Measurements from ENCODE around the gene DDX23. TPM values are rescaled to one million over a fixed set of nuclear protein-coding genes. Genes with fewer than 3 reads are reported as not detected.

The DDX23 gene
- total RNA-seq, 2 donors from 2014 or later = 81.4 to 122 TPM

DNA sequence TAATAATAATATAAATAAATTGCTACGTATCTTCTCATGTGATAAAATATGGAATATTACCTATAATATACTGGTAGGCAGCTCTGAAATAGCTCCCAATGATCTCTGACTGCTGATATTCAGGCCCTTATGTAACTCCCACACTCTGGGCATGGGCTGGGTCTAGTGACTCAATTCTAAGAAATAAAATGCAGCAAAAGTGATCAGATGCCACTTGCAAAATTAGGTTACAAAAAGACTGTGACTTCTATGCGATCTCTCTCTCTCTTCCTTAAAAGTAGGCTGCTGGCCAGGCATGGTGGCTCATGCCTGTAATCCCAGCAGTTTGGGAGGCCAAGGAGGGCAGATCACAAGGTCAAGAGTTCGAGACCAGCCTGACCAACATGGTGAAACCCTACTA, 44.0 kb downstream of the DDX23 start:
- ATAC-seq (replicated peaks) = no peak
- Mint-ChIP-seq H3K36me3 (ENCODE audit: low read depth) (no peaks in the 10 kb centered on the region), H3K4me3 (no peak overlapping the region), H3K27ac (no peak overlapping the region), H3K9me3 (no peaks in the 10 kb centered on the region), H3K4me1 (peaks cover 5% of the 10 kb centered on the region), H3K27me3 (no peaks in the 10 kb centered on the region)

GRCh38 chr12:48803675-48804074, 48.3 kb downstream of the DDX23 start:
- Mint-ChIP-seq H3K36me3 (ENCODE audit: low read depth) (no peaks in the 10 kb centered on the region), H3K4me1 (peaks cover 5% of the 10 kb centered on the region), H3K9me3 (no peaks in the 10 kb centered on the region), H3K27me3 (no peaks in the 10 kb centered on the region), H3K27ac (no peak overlapping the region), H3K4me3 (no peak overlapping the region)
- no peak for ATAC-seq (replicated peaks)

DNA sequence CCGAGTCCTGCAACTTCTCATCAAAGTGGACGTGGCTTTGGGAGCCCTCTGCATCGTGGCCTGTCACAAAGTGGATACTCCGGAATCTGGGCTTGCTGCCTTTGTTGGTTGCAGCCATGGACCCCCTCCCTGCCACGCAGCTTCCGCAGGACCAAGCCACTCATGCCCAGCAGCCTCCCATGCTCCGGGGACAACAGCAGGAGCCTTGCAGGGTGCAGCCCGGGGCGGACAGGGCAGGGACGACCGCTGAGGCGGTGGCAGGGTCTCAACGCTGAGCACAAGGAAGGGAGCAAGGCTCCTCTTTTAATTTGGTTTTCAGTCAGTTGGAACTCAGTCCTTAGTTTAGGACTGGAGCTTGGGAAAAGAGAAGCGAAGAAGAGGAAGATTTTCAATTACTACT, 51.0 kb downstream of the DDX23 start:
- Mint-ChIP-seq H3K9me3 (no peaks in the 10 kb centered on the region), H3K4me3 (no peak overlapping the region), H3K36me3 (ENCODE audit: low read depth) (no peaks in the 10 kb centered on the region), H3K4me1 (peaks cover 5% of the 10 kb centered on the region), H3K27me3 (no peaks in the 10 kb centered on the region), H3K27ac (no peak overlapping the region)
- ATAC-seq (replicated peaks) = no peak

- ATAC-seq (replicated peaks) = no peak
Observed at GRCh38 chr12:48800457-48800856, 51.5 kb downstream of the DDX23 start.

GRCh38 chr12:48796976-48797375, 55.0 kb downstream of the DDX23 start:
- no peaks in the 10 kb centered on the region for H3K9me3 Mint-ChIP-seq

More at GRCh38 chr12:48800457-48800856, 51.5 kb downstream of the DDX23 start:
- no peaks in the 10 kb centered on the region for H3K9me3 Mint-ChIP-seq
- H3K27me3 Mint-ChIP-seq = no peaks in the 10 kb centered on the region
- H3K4me1 Mint-ChIP-seq = peaks cover 5% of the 10 kb centered on the region
- no peaks in the 10 kb centered on the region for H3K36me3 Mint-ChIP-seq (ENCODE audit: low read depth)
- no peak overlapping the region for H3K4me3 Mint-ChIP-seq
- no peak overlapping the region for H3K27ac Mint-ChIP-seq

GRCh38 chr12:48795550-48796455, 56.2 kb downstream of the DDX23 start:
- ATAC-seq (replicated peaks) = peak; percentile 73
- peaks cover 4% of the 10 kb centered on the region for H3K27me3 Mint-ChIP-seq
- H3K36me3 Mint-ChIP-seq (ENCODE audit: low read depth) = no peaks in the 10 kb centered on the region
- H3K27ac Mint-ChIP-seq = no peak overlapping the region
- no peaks in the 10 kb centered on the region for H3K9me3 Mint-ChIP-seq
- H3K4me3 Mint-ChIP-seq = no peak overlapping the region
- no peaks in the 10 kb centered on the region for H3K4me1 Mint-ChIP-seq

More at GRCh38 chr12:48796976-48797375, 55.0 kb downstream of the DDX23 start:
- peak; percentile 92 for ATAC-seq (replicated peaks)
- peaks cover 4% of the 10 kb centered on the region for H3K27me3 Mint-ChIP-seq
- no peaks in the 10 kb centered on the region for H3K36me3 Mint-ChIP-seq (ENCODE audit: low read depth)
- H3K27ac Mint-ChIP-seq = no peak overlapping the region
- H3K4me3 Mint-ChIP-seq = no peak overlapping the region
- H3K4me1 Mint-ChIP-seq = no peaks in the 10 kb centered on the region

DNA sequence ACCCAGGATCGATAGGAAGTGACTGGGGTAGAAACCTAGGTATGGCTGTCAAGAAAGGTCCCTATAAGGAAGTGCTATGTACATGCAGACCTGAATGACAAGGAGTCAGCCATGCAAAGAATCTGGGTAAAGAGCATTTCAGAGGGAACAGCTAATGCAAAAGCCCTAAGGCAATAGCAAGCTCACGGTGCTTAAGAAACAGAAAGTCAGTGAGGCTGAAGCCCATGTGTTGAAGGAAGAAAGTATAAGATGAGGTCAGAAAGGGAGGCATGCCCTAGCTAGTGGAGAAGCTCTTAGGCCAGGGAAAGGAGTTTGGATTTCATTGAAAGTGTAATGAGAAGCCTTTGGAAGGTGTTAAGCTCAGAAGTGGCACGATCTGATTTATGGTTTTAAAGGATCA, 57.1 kb downstream of the DDX23 start:
- Mint-ChIP-seq H3K4me1 (no peaks in the 10 kb centered on the region), H3K4me3 (no peak overlapping the region), H3K27me3 (peaks cover 12% of the 10 kb centered on the region), H3K36me3 (ENCODE audit: low read depth) (no peaks in the 10 kb centered on the region), H3K27ac (no peak overlapping the region), H3K9me3 (no peaks in the 10 kb centered on the region)
- no peak for ATAC-seq (replicated peaks)

GRCh38 chr12:48793696-48794095, 58.3 kb downstream of the DDX23 start:
- Mint-ChIP-seq H3K4me3 (no peak overlapping the region), H3K27me3 (peaks cover 18% of the 10 kb centered on the region), H3K27ac (no peak overlapping the region), H3K9me3 (no peaks in the 10 kb centered on the region), H3K36me3 (ENCODE audit: low read depth) (no peaks in the 10 kb centered on the region), H3K4me1 (no peaks in the 10 kb centered on the region)
- no peak for ATAC-seq (replicated peaks)

DNA sequence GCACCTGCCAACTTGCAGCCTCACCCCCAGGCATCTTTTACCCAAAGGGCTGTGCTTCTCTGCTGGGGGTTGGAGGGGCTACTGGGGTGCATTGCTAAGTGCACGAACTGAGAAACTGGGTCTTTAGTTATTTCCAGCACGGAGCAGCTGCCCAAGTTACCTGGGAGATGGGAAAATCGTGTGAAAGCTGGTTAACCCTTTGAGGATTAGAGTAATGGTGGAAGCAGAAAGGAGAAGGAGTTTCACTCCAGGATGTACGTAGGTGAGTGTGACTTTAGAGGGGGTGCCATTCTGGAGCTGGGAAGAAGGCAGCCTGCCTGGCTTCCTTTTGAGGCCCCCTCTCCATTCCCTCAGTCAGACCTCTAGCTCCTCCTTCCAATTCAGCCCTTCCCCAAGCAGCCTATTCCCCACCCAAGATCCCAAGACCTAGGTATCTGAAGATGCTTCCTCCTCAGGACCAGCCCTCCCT, 62.1 kb downstream of the DDX23 start:
- peaks cover 43% of the 10 kb centered on the region for H3K27me3 Mint-ChIP-seq
- no peaks in the 10 kb centered on the region for H3K36me3 Mint-ChIP-seq (ENCODE audit: low read depth)
- H3K4me1 Mint-ChIP-seq = peaks cover 5% of the 10 kb centered on the region
- no peaks in the 10 kb centered on the region for H3K9me3 Mint-ChIP-seq
- no peak for ATAC-seq (replicated peaks)
- peak overlapping the region; percentile 52 for H3K4me3 Mint-ChIP-seq
- H3K27ac Mint-ChIP-seq = no peak overlapping the region

DNA sequence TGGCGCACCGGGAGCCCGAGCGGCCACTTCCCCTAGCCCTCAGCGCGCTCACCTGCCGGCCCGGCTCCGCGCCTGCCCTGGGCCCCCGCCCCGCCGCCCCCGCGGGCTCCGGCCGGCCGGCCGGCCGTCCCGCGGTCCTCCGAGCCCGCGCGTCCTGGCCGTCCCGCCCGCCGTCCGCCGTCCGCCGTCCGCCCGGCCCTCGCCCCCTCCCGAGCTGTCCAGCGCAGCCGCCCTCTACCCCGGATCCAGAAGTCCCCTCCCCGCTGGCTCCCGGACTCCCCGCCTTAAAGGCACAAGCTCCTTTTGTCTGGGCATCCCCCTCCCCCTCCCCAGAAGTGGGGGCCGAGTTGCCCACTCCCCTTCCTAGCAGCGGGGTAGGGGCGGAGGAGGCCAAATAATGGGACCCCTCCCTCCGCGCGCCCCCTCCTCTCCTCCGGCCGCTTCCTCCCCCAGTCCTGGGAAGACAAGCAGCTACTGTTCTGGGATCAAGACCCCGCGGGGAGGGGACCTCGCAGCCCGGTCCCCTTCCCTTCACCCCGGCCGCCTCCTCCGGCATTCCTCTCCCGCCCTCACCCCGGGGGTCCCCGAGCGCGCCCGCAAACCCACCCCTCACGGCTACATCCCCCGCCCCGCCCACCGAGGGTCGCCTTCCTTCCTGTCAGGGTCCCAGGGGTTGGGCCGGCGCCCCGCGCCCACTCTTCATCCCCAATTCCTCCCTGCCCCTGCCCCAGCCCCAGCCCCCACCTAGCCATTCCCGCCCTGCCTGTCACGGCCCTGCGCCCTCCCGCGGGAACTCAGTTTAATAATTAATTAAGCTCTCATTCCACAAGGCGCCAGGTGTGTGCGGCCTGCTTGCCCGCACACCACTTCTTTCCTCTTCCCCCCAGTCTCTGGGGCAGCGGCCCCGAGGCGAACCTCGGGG, 62.8 kb downstream of the DDX23 start, which contains the start of gene ADCY6:
Gene ADCY6, minus strand, starts transcription at position 236 of the 922 bp plus-strand sequence. CDS start 5,655 bp downstream, outside the sequence.
- Mint-ChIP-seq H3K27ac (no peak within 1 kb of the TSS), H3K4me3 (peak within 1 kb of the TSS; percentile 52), H3K36me3 (ENCODE audit: low read depth) (no peaks in the 10 kb centered on the region), H3K9me3 (no peaks in the 10 kb centered on the region), H3K4me1 (peaks cover 5% of the 10 kb centered on the region), H3K27me3 (peaks cover 43% of the 10 kb centered on the region)
- peak; percentile 37 for ATAC-seq (replicated peaks)

GRCh38 chr12:48788524-48788853, 63.5 kb downstream of the DDX23 start:
- no peak for ATAC-seq (replicated peaks)
- peaks cover 5% of the 10 kb centered on the region for H3K4me1 Mint-ChIP-seq
- no peak overlapping the region for H3K27ac Mint-ChIP-seq
- peak overlapping the region; percentile 52 for H3K4me3 Mint-ChIP-seq
- H3K27me3 Mint-ChIP-seq = peaks cover 43% of the 10 kb centered on the region
- H3K9me3 Mint-ChIP-seq = no peaks in the 10 kb centered on the region
- no peaks in the 10 kb centered on the region for H3K36me3 Mint-ChIP-seq (ENCODE audit: low read depth)

GRCh38 chr12:48787791-48788523, 64.0 kb downstream of the DDX23 start:
- no peak for ATAC-seq (replicated peaks)
- Mint-ChIP-seq H3K27ac (no peak overlapping the region), H3K9me3 (no peaks in the 10 kb centered on the region), H3K27me3 (peaks cover 43% of the 10 kb centered on the region), H3K36me3 (ENCODE audit: low read depth) (no peaks in the 10 kb centered on the region), H3K4me1 (peaks cover 5% of the 10 kb centered on the region), H3K4me3 (peak overlapping the region; percentile 52)

DNA sequence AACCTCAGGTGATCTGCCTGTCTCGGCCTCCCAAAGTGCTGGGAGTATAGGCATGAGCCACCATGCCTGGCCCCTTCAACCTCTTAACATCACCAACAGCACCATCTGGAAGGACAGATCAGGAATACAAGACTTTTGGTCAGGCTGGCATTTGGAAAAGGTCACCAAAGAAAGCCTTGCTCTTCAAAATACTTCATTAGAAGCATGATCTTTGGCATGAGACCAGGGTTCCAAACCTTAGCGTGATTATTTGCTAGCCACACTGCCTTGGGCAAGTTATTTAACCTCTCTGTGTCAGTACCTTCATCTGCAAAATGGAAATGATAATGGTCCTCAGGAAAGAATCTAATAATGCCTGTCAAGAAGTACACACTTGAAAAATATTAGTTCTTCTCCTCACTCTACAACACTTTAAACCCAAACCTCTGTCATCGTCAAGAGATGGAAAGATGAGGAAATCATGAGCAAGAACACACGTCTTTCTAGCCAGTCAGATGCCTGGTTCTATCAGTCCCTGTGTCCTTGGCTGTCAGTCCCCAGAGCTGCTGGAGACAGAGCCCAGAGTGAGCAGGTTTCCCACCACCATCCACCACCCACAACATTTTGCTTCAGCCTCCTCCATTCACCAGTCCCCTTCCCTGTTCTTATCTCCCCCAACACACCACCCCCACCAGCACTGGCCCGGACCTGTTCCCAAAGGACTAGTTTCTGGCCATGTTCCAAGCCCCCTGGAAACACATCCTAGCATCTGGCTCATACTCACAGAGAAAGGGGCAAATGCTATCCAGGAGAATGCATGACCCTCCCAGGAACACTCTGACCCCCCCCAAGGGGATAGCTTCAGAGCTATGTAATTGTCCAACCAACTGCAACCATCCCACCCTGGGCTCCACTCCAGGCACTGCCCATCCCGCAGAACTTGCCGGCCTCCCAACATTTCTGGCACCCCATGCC, 65.1 kb downstream of the DDX23 start:
- Mint-ChIP-seq H3K27me3 (peaks cover 43% of the 10 kb centered on the region), H3K4me1 (peaks cover 5% of the 10 kb centered on the region), H3K4me3 (peak overlapping the region; percentile 52), H3K9me3 (no peaks in the 10 kb centered on the region), H3K36me3 (ENCODE audit: low read depth) (no peaks in the 10 kb centered on the region), H3K27ac (no peak overlapping the region)
- ATAC-seq (replicated peaks) = no peak
